HUES48 (cell line): ENCODE measurements around the gene MROH7.

Experiments used
- H3K27ac ChIP-seq: one replicate; pipeline ENCODE4 v1.7.0; 2013; ENCODE audit warnings: low read depth, low read length, inconsistent platforms
- H3K27me3 ChIP-seq: 2 replicates; pipeline ENCODE4 v1.6.1; 2013; ENCODE audit warnings: mild to moderate bottlenecking, low read length; ENCODE audit not compliant: control insufficient read depth, insufficient read depth
- H3K36me3 ChIP-seq: 2 replicates; pipeline ENCODE4 v1.6.1; 2013; ENCODE audit warnings: low read length; ENCODE audit not compliant: control insufficient read depth, insufficient read depth
- H3K4me1 ChIP-seq: 2 replicates; pipeline ENCODE4 v1.6.1; 2013; ENCODE audit warnings: mild to moderate bottlenecking, low read length; ENCODE audit not compliant: control insufficient read depth, insufficient read depth
- H3K4me3 ChIP-seq: 2 replicates; pipeline ENCODE4 v1.5.1; 2013; ENCODE audit warnings: mild to moderate bottlenecking, low read depth, low read length
- H3K9ac ChIP-seq: 2 replicates; pipeline ENCODE4 v1.6.1; 2013; ENCODE audit warnings: mild to moderate bottlenecking, low read depth, low read length, moderate library complexity
- H3K9me3 ChIP-seq: 2 replicates; pipeline ENCODE4 v1.6.1; 2013; ENCODE audit warnings: low read length; ENCODE audit not compliant: control insufficient read depth, insufficient read depth

MROH7 gene

DNA sequence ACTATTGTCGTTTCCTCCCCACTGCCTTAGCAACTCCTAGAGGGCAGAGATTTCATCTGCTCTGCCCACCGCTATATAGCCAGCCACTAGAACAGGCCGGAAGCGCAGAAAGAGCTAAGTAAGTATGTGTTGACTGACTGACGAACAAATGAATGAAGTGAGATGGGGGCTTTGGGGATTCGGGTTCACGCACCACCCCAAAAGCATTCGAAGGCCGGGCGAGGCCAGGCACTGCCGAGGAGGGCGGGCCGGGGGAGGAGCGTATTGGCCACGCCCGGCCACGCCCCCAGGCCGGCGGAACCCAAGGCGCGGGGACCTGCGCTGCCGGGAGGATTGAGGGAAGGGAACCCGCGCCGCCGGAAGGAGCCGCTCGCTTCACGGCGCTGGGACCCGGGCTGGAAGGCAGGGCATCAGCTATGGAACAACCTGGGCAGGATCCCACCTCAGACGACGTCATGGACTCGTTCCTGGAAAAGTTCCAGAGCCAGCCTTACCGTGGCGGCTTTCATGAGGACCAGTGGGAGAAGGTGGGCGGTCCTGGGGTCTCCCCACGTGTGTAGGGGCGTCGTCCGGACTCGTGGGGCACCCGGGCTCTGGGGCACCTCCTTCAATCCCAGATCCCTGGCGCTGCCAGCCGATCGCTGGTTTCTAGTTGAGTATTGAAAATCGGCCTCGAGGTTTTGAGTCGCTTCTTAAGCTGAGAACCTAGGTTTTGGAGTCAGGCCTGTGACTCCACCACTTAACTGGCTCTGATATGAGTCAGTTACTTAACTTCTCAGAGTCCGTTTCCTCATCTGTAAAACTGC, 74.1 kb downstream of the MROH7 start, which contains the start of gene TTC4:
TTC4 (plus strand) TSS at position 369 of the 806 bp plus-strand sequence; CDS start at position 417, 48 bp downstream.
- Histone ChIP-seq H3K9ac (peak within 1 kb of the TSS; percentile 84), H3K27ac (peak within 1 kb of the TSS; percentile 66), H3K27me3 (no peaks in the 10 kb centered on the region), H3K4me3 (peak within 1 kb of the TSS; percentile 97), H3K4me1 (no peaks in the 10 kb centered on the region; the same call in 1 of the 2 replicates), H3K9me3 (no peaks in the 10 kb centered on the region), H3K36me3 (peaks cover 36% of the 10 kb centered on the region)

DNA sequence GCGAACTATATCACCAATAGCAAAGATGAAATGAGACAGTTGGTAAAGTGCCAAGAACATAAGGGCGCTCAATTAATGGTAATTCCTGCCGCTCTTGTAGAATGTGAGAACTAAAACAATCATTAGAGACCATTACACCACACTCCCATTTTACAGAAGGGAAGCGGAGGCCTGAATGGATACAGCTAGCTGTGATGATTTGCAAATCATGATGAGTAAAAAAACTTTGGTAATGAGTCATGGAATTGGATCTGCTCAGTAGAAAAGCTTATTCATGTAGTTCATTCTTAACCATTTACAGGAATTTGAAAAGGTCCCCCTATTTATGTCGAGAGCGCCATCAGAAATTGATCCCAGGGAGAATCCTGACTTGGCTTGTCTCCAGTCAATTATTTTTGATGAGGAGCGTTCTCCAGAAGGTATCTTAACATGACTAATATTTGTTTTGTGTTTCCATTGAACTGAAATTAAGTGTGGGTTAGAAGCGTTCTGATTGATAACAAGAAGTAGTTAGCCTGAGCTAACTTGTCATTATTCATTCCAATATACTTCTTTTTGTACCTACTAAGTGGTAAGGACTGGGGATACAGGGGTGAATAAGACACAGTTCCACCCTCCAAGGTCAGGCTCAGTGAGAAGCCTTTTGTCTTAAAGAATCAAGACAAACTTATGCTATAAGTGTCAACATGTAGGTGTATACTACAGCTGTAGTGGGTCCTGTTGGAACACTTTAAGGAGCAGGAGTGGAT, 74.9 kb downstream of the MROH7 start:
- H3K4me3 ChIP-seq, result peak overlapping the region; percentile 97
- H3K4me1 ChIP-seq, result no peaks in the 10 kb centered on the region; the same call in 1 of the 2 replicates
- H3K27ac ChIP-seq, result peak overlapping the region; percentile 66
- peak overlapping the region; percentile 84 for H3K9ac ChIP-seq
- H3K27me3 ChIP-seq, result no peaks in the 10 kb centered on the region
- no peaks in the 10 kb centered on the region for H3K9me3 ChIP-seq
- H3K36me3 ChIP-seq, result peaks cover 44% of the 10 kb centered on the region

DNA sequence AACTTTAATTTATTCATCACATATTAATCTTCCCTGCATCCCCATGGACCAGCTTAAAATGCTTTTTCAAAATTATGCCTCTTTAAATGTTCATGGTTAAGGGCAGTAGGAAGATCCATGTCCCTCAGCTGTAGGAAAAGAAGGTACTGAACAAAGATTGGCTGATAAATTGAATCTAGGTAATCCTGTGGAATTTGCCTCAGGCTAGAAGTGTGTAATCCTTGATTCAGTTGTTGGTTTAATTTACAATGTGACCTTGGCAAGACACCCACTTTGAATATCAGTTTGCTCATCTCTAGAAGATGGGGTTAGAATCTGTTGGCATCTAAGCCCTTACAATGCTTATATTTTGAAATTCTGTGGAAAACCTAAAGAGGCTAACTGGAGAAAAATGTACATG, 80.1 kb downstream of the MROH7 start:
- H3K9ac ChIP-seq, result no peak overlapping the region
- H3K4me1 ChIP-seq, result no peaks in the 10 kb centered on the region
- no peak overlapping the region for H3K27ac ChIP-seq
- peaks cover 95% of the 10 kb centered on the region for H3K36me3 ChIP-seq
- H3K27me3 ChIP-seq, result no peaks in the 10 kb centered on the region
- no peak overlapping the region for H3K4me3 ChIP-seq
- H3K9me3 ChIP-seq, result no peaks in the 10 kb centered on the region

DNA sequence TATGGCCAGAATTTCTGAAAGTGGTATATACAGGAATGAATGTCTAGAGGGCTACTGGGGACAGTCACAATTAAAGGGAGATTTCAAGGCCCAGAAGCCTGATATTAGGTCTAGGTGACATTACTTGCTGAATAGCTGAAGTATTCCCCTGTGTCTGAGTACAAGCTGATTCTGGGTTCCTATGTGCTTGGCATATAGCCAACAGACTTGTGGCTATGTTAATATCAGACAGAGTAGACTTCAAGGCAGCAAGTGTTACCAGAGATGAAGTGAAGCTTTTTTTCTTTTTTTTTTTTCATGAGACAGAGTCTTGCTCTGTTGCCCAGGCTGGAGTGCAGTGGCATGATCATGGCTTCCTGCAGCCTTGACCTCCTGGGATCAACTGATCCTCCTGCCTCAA, 82.4 kb downstream of the MROH7 start:
- Histone ChIP-seq H3K36me3 (peaks cover 96% of the 10 kb centered on the region), H3K9me3 (no peaks in the 10 kb centered on the region), H3K4me3 (no peak overlapping the region), H3K4me1 (no peaks in the 10 kb centered on the region), H3K9ac (no peak overlapping the region), H3K27ac (no peak overlapping the region), H3K27me3 (no peaks in the 10 kb centered on the region)

DNA sequence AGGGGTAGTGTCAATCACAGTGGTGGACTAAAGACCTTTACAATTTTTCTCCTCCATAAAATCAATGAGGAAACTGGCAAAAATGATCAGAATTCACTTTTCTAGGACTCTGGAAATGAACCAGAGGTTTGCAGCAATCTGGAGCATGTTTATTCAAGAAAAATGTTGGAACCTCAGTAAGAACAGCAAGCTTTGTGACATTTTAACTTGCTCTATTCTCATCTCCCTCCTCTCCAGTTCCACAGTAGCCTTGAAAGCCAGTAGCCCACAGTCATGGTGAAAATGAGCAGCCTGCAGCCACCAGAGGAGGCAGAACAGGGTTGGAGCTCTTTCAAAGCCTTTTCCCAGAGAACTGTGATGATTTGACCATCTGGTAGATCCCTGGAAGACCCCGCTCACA, 83.2 kb downstream of the MROH7 start:
- H3K27ac ChIP-seq, result no peak overlapping the region
- H3K4me1 ChIP-seq, result no peaks in the 10 kb centered on the region
- no peaks in the 10 kb centered on the region for H3K9me3 ChIP-seq
- peaks cover 94% of the 10 kb centered on the region for H3K36me3 ChIP-seq
- H3K4me3 ChIP-seq, result no peak overlapping the region
- no peak overlapping the region for H3K9ac ChIP-seq
- H3K27me3 ChIP-seq, result no peaks in the 10 kb centered on the region

DNA sequence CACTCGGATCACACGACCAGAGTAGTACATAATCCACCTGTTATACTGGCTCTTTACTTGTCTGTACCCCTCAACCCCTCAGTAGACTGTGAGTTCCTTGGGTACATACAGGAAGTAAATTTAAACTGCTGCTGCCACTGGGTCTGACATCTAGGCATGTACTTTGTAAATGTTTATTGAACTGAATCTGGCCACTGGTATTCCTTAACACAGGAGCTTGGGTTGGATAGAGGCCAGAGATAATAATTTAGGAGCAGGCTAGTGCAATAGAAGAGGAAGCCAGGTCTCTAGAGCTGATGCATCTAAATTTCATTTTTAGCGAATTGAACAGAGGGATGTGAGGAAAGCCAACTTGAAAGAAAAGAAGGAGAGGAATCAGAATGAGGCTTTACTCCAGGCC, 86.4 kb downstream of the MROH7 start:
- H3K36me3 ChIP-seq, result peaks cover 92% of the 10 kb centered on the region
- no peak overlapping the region for H3K4me3 ChIP-seq

DNA sequence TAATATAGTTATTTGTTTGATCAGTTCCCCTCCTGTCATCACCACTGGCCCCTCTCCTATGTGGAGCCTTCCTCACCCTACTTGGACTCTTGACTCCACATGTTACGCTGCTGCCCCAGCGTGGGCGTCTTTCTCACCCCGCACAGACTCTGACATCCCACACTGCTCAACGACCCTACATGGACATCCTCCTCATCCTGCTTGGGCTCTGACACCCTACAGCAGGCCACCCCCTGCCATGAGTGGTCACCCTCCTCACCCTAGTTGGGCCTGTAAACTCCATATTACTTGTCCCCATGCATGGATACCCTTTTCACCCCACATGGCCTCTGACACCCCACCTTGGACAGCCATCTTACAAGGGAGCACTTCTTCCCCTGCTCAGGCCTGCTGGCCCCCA, 95.1 kb downstream of the MROH7 start:
- H3K9me3 ChIP-seq, result no peaks in the 10 kb centered on the region
- no peak overlapping the region for H3K9ac ChIP-seq
- no peak overlapping the region for H3K4me3 ChIP-seq
- peaks cover 83% of the 10 kb centered on the region for H3K36me3 ChIP-seq
- no peaks in the 10 kb centered on the region for H3K27me3 ChIP-seq
- H3K4me1 ChIP-seq, result no peaks in the 10 kb centered on the region
- no peak overlapping the region for H3K27ac ChIP-seq

More for the DNA sequence above, 86.4 kb downstream of the MROH7 start:
- Histone ChIP-seq H3K4me1 (no peaks in the 10 kb centered on the region), H3K9me3 (no peaks in the 10 kb centered on the region), H3K27me3 (no peaks in the 10 kb centered on the region), H3K27ac (no peak overlapping the region), H3K9ac (no peak overlapping the region)

DNA sequence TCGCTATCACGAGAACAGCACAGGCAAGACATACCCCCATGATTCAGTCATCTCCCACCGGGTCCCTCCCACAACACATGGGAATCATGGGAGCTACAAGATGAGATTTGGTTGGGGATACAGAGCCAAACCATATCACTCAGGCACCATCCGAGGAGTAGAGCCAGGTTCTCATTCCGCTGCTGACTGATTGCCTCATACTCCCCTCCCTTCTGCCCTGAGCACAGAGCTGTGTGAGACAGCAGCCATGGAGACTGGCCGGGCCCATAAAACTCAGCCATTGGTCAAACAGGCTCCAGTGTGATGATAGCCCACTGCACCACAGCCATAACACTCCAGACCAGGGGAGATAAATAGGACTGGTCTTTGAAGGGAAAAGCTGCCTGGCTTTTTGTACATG, 96.7 kb downstream of the MROH7 start:
- no peaks in the 10 kb centered on the region for H3K9me3 ChIP-seq
- H3K27ac ChIP-seq, result no peak overlapping the region
- peaks cover 84% of the 10 kb centered on the region for H3K36me3 ChIP-seq
- no peak overlapping the region for H3K4me3 ChIP-seq
- no peak overlapping the region for H3K9ac ChIP-seq
- no peaks in the 10 kb centered on the region for H3K4me1 ChIP-seq
- no peaks in the 10 kb centered on the region for H3K27me3 ChIP-seq

DNA sequence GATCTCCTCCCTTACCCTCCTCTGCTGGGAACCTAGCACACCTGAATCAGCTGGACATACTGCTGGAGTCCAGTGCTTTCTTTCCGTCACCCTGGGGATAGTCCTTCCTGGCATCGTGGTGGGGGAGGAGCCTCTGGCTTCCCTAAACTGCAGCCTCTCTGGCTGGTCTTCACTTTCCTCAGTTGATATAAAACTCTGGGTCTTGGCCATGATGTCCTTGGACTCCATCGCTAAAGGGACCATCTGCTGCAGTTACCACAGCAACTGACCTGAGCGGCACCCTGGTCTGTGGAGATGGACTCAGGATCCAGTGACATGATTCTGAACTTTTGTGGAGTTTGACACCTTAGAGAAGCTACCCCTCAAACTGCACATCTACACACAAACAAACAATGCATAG, 99.9 kb downstream of the MROH7 start:
- Histone ChIP-seq H3K27ac (no peak overlapping the region), H3K9ac (no peak overlapping the region), H3K9me3 (no peaks in the 10 kb centered on the region), H3K4me3 (no peak overlapping the region), H3K36me3 (peaks cover 62% of the 10 kb centered on the region), H3K4me1 (no peaks in the 10 kb centered on the region), H3K27me3 (no peaks in the 10 kb centered on the region)

DNA sequence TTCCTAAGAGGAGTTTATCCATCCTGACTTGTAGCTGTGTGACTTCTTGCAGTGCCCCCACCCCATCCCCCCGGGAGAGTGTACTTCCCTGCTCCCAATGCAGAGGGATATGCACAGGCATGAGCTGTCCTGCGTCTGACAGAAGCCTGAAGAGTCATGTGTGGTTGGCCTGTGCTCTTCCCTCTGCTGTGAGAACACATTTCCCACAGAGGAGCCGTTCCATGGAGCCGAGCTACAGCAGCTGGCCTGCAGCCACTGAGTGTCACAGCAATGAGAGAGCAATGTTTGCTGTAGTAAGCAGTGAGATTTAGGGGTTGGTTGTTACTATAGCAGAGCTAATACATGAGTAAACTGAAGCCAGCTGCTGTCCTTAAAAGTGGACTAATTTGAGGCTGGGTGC, 100.7 kb downstream of the MROH7 start:
- Histone ChIP-seq H3K4me1 (no peaks in the 10 kb centered on the region), H3K27me3 (no peaks in the 10 kb centered on the region), H3K27ac (no peak overlapping the region), H3K4me3 (no peak overlapping the region), H3K36me3 (peaks cover 54% of the 10 kb centered on the region), H3K9me3 (no peaks in the 10 kb centered on the region), H3K9ac (no peak overlapping the region)
